ENCODE measurements around the gene TBC1D2B. TPM values are rescaled to one million over a fixed set of nuclear protein-coding genes. Genes with fewer than 3 reads are reported as not detected.
A peak's percentile ranks its signal among the peaks of the same experiment; 100 is the strongest.
"Not testable (repeated sequence)": the region's sequence is repeated elsewhere in the genome, so short reads cannot be mapped to it uniquely, and the experiment has no call there.

TBC1D2B gene
- total and polyA plus RNA-seq, 2 donors (not counting 3 experiments of a cell fraction or from before 2014, with no cell fraction given): 30.8 to 46.1 TPM

DNA sequence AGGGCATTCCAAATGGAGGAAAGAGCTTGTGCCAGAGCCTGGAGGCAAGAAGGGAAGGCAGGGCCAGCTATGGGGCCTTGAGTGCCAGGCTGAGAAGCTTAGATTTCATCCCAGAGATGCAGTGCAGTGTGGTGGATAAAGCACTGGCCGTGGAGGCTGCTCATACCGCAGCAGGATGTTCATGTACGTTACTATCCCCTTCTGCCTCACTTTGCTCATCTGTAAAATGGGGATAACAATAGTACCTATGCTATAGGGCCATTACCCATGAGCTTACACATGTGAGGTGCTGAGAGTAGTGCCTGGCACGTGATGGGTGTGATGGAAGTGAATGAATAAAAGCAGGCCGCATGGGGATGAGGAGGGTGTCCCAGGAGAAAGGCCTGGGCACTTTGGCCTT, 96.8 kb downstream of the TBC1D2B start:
- FAIRE-seq; H4K20me1 ChIP-seq (replicated peaks; ENCODE audit: control insufficient read depth, extremely low read depth, insufficient read depth, low read length); H3K27ac ChIP-seq (ENCODE audit: insufficient read depth, low read depth, low read length); CTCF ChIA-PET; BruUV-seq (replicated peaks); H3K4me1 ChIP-seq (ENCODE audit: control insufficient read depth, extremely low read depth, insufficient read depth, low read length); H3K36me3 ChIP-seq (ENCODE audit: control insufficient read depth in 2 of 2, extremely low read depth in 1 of 2, insufficient read depth in 2 of 2, low read length in 2 of 2); H3K9ac ChIP-seq (replicated peaks; ENCODE audit: extremely low read depth, insufficient read depth, low read length); H3K9me1 ChIP-seq (replicated peaks; ENCODE audit: control insufficient read depth, extremely low read depth, insufficient read depth, low read length); intact Hi-C loops (cut with micrococcal nuclease); H3K4me3 ChIP-seq (replicated peaks in 1 of 3; ENCODE audit: insufficient read depth in 1 of 3, low read depth in 1 of 3, low read length in 3 of 3); H3K9me3 ChIP-seq (replicated peaks; ENCODE audit: control insufficient read depth, insufficient read depth, low read length); H3K27me3 ChIP-seq (ENCODE audit: control insufficient read depth in 2 of 2, insufficient read depth in 2 of 2, low read length in 2 of 2); POLR2A ChIA-PET; H2AFZ ChIP-seq (ENCODE audit: low read depth, low read length); H3K79me2 ChIP-seq (ENCODE audit: control insufficient read depth, insufficient read depth, low read length); dilution Hi-C loops (cut with MboI; ENCODE audit: extremely low pct_ligation_motif_present, low sequenced_read_pairs); H3K4me2 ChIP-seq (ENCODE audit: insufficient read depth, low read length); DNase-seq (ENCODE audit: low read depth, low spot score): not testable (repeated sequence)

DNA sequence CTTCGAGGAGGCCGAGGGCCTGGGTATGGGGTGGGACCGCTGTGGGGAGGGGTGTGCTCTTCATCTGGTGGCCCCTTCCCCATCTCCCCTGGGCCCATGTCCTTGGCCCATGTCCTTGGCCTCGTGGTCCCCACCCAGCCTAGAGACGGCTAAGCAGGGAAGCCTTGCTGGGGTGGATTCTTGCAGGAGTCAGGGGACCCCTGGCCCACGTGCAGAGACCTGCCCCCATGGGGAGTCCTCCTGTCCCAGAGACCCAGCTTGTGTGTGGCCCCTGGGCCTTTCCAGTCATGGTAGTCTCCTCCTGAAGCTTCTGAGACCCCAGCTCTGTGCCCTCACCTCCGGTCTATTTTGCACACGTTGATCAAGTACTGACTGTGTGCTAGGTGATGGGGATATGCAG, 97.4 kb downstream of the TBC1D2B start:
- Histone ChIP-seq H3K36me3 (ENCODE audit: control insufficient read depth in 2 of 2, extremely low read depth in 1 of 2, insufficient read depth in 2 of 2, low read length in 2 of 2) (no peaks in the 10 kb centered on the region), H2AFZ (ENCODE audit: low read depth, low read length) (no peak overlapping the region), H3K4me1 (ENCODE audit: control insufficient read depth, extremely low read depth, insufficient read depth, low read length) (no peaks in the 10 kb centered on the region), H3K4me3 (replicated peaks in 1 of 3; ENCODE audit: insufficient read depth in 1 of 3, low read depth in 1 of 3, low read length in 3 of 3) (no peak overlapping the region), H3K9me1 (replicated peaks; ENCODE audit: control insufficient read depth, extremely low read depth, insufficient read depth, low read length) (no peaks in the 10 kb centered on the region), H4K20me1 (replicated peaks; ENCODE audit: control insufficient read depth, extremely low read depth, insufficient read depth, low read length) (no peaks in the 10 kb centered on the region), H3K9me3 (replicated peaks; ENCODE audit: control insufficient read depth, insufficient read depth, low read length) (no peaks in the 10 kb centered on the region), H3K27me3 (ENCODE audit: control insufficient read depth in 2 of 2, insufficient read depth in 2 of 2, low read length in 2 of 2) (peaks cover 0 to 1% of the 10 kb centered on the region in 2 experiments), H3K27ac (ENCODE audit: insufficient read depth, low read depth, low read length) (no peak overlapping the region), H3K9ac (replicated peaks; ENCODE audit: extremely low read depth, insufficient read depth, low read length) (no peak overlapping the region), H3K79me2 (ENCODE audit: control insufficient read depth, insufficient read depth, low read length) (no peaks in the 10 kb centered on the region), H3K4me2 (ENCODE audit: insufficient read depth, low read length) (no peak overlapping the region)
- intact Hi-C loops (cut with micrococcal nuclease): no loop called here
- peak; percentile 12 for FAIRE-seq
- no TSS peak for BruUV-seq (replicated peaks)
- TF ChIP-seq, protein P1, sequence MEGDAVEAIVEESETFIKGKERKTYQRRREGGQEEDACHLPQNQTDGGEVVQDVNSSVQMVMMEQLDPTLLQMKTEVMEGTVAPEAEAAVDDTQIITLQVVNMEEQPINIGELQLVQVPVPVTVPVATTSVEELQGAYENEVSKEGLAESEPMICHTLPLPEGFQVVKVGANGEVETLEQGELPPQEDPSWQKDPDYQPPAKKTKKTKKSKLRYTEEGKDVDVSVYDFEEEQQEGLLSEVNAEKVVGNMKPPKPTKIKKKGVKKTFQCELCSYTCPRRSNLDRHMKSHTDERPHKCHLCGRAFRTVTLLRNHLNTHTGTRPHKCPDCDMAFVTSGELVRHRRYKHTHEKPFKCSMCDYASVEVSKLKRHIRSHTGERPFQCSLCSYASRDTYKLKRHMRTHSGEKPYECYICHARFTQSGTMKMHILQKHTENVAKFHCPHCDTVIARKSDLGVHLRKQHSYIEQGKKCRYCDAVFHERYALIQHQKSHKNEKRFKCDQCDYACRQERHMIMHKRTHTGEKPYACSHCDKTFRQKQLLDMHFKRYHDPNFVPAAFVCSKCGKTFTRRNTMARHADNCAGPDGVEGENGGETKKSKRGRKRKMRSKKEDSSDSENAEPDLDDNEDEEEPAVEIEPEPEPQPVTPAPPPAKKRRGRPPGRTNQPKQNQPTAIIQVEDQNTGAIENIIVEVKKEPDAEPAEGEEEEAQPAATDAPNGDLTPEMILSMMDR (IDR thresholded peaks at IDR 0.05; ENCODE audit: extremely low read depth in 1 of 2, insufficient read depth in 1 of 2, low read depth in 1 of 2, low read length in 2 of 2): no peak
- TF ChIP-seq POLR2A (IDR thresholded peaks at IDR 0.05; ENCODE audit: low read depth, low read length) (no peak), JUN (IDR thresholded peaks at IDR 0.05; ENCODE audit: borderline replicate concordance, insufficient read depth, insufficient read length, low read depth) (no peak), EZH2 (IDR thresholded peaks at IDR 0.05; ENCODE audit: borderline replicate concordance, low read depth, low read length, severe bottlenecking) (no peak), FOS (IDR thresholded peaks at IDR 0.05; ENCODE audit: borderline replicate concordance, insufficient read depth, low read length) (no peak), POLR2AphosphoS5 (IDR thresholded peaks at IDR 0.05; ENCODE audit: insufficient read depth, low read depth, low read length) (no peak), GATA2 (IDR thresholded peaks at IDR 0.05; ENCODE audit: insufficient read depth, insufficient read length, low read depth, low read length) (no peak), MYC (IDR thresholded peaks at IDR 0.05; ENCODE audit: low read depth, low read length) (no peak), MAX (IDR thresholded peaks at IDR 0.05; ENCODE audit: insufficient read depth, insufficient read length) (no peak)
- dilution Hi-C loops (cut with MboI; ENCODE audit: extremely low pct_ligation_motif_present, low sequenced_read_pairs): no loop called here
- DNase-seq (ENCODE audit: low read depth, low spot score): no peak
- POLR2A ChIA-PET: no interaction called here
- CTCF ChIA-PET: no interaction called here

DNA sequence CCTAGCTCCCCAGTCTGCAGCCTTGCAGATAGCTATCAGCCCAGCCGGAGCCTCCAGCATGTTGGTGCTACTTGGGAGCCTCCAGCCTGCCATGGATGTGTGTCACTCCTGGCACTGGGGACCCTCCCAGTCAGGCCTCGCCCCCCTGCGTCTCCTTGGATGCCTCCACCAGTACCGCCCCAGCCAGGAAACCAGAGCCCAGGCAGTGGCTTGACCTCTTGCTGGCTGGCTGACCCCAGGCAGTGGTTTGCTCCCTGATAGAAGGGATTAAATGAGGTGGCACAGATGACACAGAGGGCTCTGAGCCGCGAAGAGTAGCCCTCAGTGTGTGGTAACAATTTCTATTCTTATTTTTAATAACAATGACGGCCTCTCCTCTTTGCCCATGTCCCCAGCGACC, 98.4 kb downstream of the TBC1D2B start:
- H3K36me3 ChIP-seq (ENCODE audit: control insufficient read depth in 2 of 2, extremely low read depth in 1 of 2, insufficient read depth in 2 of 2, low read length in 2 of 2); H3K27me3 ChIP-seq (ENCODE audit: control insufficient read depth in 2 of 2, insufficient read depth in 2 of 2, low read length in 2 of 2); H2AFZ ChIP-seq (ENCODE audit: low read depth, low read length); H3K9ac ChIP-seq (replicated peaks; ENCODE audit: extremely low read depth, insufficient read depth, low read length); H3K9me1 ChIP-seq (replicated peaks; ENCODE audit: control insufficient read depth, extremely low read depth, insufficient read depth, low read length); POLR2A ChIA-PET; BruUV-seq (replicated peaks); H3K4me2 ChIP-seq (ENCODE audit: insufficient read depth, low read length); H4K20me1 ChIP-seq (replicated peaks; ENCODE audit: control insufficient read depth, extremely low read depth, insufficient read depth, low read length); dilution Hi-C loops (cut with MboI; ENCODE audit: extremely low pct_ligation_motif_present, low sequenced_read_pairs); H3K9me3 ChIP-seq (replicated peaks; ENCODE audit: control insufficient read depth, insufficient read depth, low read length); DNase-seq (ENCODE audit: low read depth, low spot score); H3K4me3 ChIP-seq (replicated peaks in 1 of 3; ENCODE audit: insufficient read depth in 1 of 3, low read depth in 1 of 3, low read length in 3 of 3); H3K4me1 ChIP-seq (ENCODE audit: control insufficient read depth, extremely low read depth, insufficient read depth, low read length); intact Hi-C loops (cut with micrococcal nuclease); H3K27ac ChIP-seq (ENCODE audit: insufficient read depth, low read depth, low read length); H3K79me2 ChIP-seq (ENCODE audit: control insufficient read depth, insufficient read depth, low read length); FAIRE-seq: not testable (repeated sequence)
- CTCF ChIA-PET: interaction anchor here (1.8 kb wide), 1 partner anchor 129 kb away, joined by 6 read pairs; no protein-coding TSS in a partner anchor

Data from endothelial cell of umbilical vein (primary cell).